Middle frontal gyrus (tissue), 1 donor: ENCODE results near the gene ZBTB7C.

ENCODE experiments used
- DNase-seq: peaks from one replicate; pipeline ENCODE4 v3.0.0-alpha.2; 2015; ENCODE audit warnings: low spot score; ENCODE audit errors: extremely low spot score

ZBTB7C gene

GRCh38 chr18:48068916-48069445 is 340.2 kb downstream of the ZBTB7C start:
- no peak for DNase-seq

- no peak for DNase-seq
These were observed 342.9 kb downstream of the ZBTB7C start for GRCh38 chr18:48066225-48066652.

DNA sequence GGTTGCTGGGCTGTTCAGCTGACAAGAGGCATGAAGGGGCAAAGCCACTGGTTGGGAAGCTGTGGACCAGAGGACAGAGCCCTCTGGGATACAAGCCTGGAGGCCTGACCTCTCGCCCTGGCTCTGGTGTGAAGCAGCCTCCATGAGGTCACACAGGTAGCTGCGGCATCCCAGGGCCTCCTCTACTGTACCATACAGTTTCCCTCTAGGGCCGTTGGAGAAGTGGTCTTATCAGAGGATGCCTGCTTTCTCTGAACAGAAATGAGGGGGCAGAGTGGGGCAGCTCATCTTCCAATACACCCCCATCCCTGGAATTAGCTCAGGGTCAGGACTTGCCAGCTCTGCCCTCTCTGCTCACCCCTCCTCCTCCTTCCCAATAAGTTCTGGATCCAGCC is 343.6 kb downstream of the ZBTB7C start:
- no peak for DNase-seq

DNA sequence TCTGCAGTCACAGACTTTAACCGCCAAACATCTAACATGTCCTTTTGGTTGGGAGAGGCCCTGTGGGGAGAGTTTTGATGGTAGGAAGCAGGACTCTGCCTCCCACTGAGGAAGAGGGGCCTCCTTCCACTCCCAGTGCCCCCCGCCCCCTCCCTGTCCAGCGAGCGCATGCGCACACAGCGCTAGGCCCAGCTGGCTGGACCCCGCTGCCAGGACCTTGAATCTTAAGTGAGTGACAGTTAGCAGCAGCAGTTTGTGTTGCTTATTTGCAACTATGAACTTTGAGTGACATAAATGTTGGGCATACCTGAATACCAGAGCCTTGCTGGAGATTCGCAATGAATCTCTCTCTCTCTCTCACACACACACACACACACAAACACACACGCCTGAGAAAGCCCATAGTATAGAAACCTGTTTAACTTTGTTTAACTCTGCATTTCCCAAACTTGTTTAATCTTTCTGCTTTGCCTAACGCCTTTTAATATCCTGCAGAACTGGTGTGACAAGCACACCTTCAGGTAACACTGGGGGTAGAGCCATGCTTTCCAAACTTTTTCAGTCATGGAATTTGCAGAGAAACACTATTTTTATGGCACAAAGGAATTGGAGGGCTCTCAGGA is 344.1 kb downstream of the ZBTB7C start:
- DNase-seq, result no peak

GRCh38 chr18:48061781-48062570 is 347.2 kb downstream of the ZBTB7C start:
- no peak for DNase-seq

DNA sequence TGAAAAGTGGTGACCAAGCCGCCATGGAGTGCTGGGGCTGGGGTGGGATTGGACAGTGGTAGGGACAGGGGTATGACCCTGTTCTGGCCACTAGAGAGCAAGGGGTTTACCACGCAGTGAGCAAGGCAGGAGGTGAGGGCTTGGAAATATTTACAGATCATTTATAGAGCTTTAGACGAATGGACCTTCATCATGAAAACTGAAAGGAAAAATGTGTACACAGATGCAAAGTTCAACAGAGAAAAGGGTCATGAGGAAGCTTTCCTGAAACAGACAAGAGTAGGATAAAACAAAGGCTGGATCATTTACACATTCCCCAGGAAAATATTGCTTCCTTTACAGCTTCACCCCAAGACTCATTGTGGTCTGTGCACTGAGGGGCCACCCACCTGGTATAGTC is 348.2 kb downstream of the ZBTB7C start:
- no peak for DNase-seq

- no peak for DNase-seq
These were observed 348.8 kb downstream of the ZBTB7C start for GRCh38 chr18:48060346-48060745.

DNA sequence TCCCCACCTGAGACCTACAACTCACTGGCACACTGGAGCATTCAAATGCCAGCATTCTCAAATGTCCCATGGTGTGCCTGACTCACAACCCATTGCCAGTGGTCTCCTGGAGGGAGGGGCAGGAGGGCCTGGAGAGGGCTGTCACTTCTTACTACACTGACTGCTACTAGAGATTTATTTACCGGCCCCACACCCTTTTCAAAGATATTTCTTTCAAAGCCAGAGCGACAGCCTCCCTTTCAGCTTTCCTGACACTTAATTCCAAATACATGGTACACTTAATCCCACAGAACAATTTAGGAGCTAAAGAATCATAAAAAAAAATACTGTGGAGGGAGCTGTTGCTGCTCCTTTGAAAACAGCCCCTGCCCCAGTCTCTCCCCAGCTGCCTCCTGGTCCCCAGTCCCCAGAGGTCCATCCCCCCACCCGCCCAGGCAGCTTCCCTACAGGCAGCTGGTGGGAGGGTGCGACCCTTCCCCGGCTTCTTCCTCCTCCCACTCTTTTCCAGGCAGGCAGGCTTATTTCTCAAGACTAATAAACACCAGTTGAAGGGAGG is 349.6 kb downstream of the ZBTB7C start:
- no peak for DNase-seq

DNA sequence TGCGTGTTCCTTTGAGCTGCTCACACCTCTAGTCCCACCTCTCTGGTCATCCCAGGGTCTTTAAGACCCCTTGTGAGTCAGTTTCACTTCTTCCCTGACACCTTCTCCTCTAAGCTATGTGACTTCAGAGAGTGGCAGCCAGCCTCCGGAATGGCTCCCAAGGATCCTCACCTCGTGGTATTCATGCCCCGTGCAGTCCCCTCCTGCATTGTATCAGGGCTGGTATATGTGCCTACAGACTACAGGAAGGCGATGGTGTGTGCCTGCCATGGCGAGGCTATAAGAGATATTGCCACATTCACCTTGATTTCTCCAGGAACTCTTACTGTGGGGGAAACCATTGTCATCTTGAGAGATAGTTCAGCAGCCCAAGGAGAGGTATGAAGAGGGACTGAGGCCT is 350.7 kb downstream of the ZBTB7C start:
- DNase-seq, result no peak

DNA sequence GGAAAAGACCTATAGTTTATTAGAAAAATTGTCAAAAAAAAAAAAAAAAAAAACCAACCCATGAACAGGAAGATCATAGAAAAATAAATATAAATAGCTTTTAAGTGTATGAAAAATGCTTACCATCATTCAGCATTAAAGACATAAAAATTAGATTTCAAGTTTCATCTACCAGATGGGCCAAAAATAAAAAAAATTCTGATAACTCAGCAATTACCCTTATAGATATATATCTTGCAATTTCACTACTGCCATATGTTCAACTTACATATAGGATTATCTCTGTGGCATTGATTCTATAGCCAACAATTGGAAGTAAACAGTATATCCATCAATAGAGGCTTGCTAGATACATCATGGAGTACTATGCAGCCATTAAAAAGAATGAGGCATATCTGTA is 352.2 kb downstream of the ZBTB7C start:
- DNase-seq, result no peak

- DNase-seq, result no peak
These were observed 353.8 kb downstream of the ZBTB7C start for GRCh38 chr18:48055351-48055750.

GRCh38 chr18:48053881-48054816 is 355.0 kb downstream of the ZBTB7C start:
- no peak for DNase-seq

- no peak for DNase-seq
These were observed 356.3 kb downstream of the ZBTB7C start for GRCh38 chr18:48052842-48053241.

GRCh38 chr18:48051945-48052840 is 357.0 kb downstream of the ZBTB7C start:
- DNase-seq, result no peak

DNA sequence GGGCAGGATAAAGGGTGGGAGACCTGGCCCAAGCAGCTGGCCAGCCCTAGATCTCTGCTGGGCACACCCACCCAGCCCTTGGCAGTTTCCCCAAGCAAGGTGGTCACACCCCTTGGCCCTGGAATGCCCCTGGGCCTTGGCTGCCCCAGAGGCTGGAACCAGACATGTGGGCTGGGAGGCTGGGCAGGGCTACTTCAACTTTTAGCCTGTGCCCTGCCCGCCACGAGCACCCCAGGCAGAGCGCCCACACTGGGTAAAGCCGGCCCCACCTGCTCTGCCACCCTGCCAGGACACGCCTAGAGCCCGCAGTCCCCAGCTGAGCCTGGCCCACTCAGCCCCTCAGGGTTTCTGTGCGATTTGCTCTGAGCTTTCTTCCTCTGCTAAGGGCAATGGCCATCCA is 359.0 kb downstream of the ZBTB7C start:
- no peak for DNase-seq

- DNase-seq, result no peak
These were observed 359.4 kb downstream of the ZBTB7C start for GRCh38 chr18:48049757-48050156.

- no peak for DNase-seq
These were observed 360.9 kb downstream of the ZBTB7C start for GRCh38 chr18:48048251-48048650.

GRCh38 chr18:48046843-48047242 is 362.3 kb downstream of the ZBTB7C start:
- DNase-seq, result no peak

DNA sequence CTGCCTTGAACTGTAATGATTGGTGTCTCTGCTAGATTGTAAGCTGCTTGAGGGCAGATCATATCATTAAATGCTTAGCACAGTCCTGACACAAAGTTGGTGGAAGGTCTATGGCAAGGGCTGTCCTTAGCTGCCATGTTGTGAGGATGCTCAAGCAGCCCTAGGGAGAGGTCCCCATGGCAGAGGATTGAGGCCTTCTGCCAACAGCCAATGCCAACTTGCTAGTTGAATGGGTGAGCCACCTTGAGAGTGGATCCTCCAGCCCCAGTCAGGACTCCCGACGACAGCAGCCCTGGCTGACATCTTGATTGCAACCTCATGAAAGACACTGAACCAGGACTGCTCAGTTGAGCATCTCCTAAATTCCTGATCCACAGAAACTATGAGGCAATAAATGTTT is 363.4 kb downstream of the ZBTB7C start:
- DNase-seq, result no peak

- DNase-seq, result no peak
These were observed 364.2 kb downstream of the ZBTB7C start for GRCh38 chr18:48044944-48045343.
